Endothelial cell of umbilical vein (primary cell): ENCODE data around the gene BLTP2. TPM values are rescaled to one million over a fixed set of nuclear protein-coding genes. Genes with fewer than 3 reads are reported as not detected.
A peak's percentile ranks its signal among the peaks of the same experiment; 100 is the strongest.

Source experiments
- BruUV-seq: library from RNA; stranded (reverse); fragments of 400-500 nt; replicated peaks from 2 replicates; lab custom pipeline; 2021; lab: Mats Ljungman, UMichigan
- CTCF ChIA-PET: fragments of 300-600, 350-600 bp; sonication (Branson Sonifier 250); formaldehyde crosslinking; loops from one replicate; lab custom pipeline; 2021; ENCODE audit warnings: antibody characterized with exemption, inconsistent platforms; lab: Charles Lee
- POLR2A ChIA-PET: fragments of 300-600, 350-600 bp; sonication (Branson Sonifier 250); formaldehyde crosslinking; loops from one replicate; lab custom pipeline; 2021; ENCODE audit warnings: antibody characterized with exemption, inconsistent platforms; lab: Charles Lee
- DNase-seq: peaks from one replicate; pipeline ENCODE4 v3.0.0-alpha.2; 2011; ENCODE audit warnings: low read depth, low spot score
- FAIRE-seq: peaks from 2 replicates; lab custom pipeline; 2011; peaks lifted over from hg19 to GRCh38; lab: Jason Lieb, UNC
- H2AFZ ChIP-seq: 2 replicates; pipeline ENCODE4 v1.6.0; 2012; ENCODE audit warnings: low read depth, low read length, control low read depth, inconsistent platforms
- H3K27ac ChIP-seq: 2 replicates; pipeline ENCODE4 v1.5.1; 2011; ENCODE audit warnings: low read depth, mild to moderate bottlenecking, control low read depth, low read length, moderate library complexity; ENCODE audit not compliant: insufficient read depth
- H3K27me3 ChIP-seq, 2 experiments: 2 replicates each; pipeline versions ENCODE4 v1.6.0 to v1.6.1; 2011; ENCODE audit warnings: low read length in 2 of 2, mixed read lengths in 1 of 2; ENCODE audit not compliant: control insufficient read depth in 2 of 2, insufficient read depth in 2 of 2
- H3K36me3 ChIP-seq, 2 experiments: 2 replicates in 1 of 2; 3 replicates in 1 of 2; pipeline ENCODE4 v1.5.1; 2011; ENCODE audit warnings: low read length in 2 of 2, mild to moderate bottlenecking in 1 of 2, moderate library complexity in 1 of 2; ENCODE audit not compliant: control insufficient read depth in 2 of 2, insufficient read depth in 2 of 2; ENCODE audit errors: extremely low read depth in 1 of 2
- H3K4me1 ChIP-seq: 3 replicates; pipeline ENCODE4 v1.5.1; 2011; ENCODE audit warnings: mild to moderate bottlenecking, low read length; ENCODE audit not compliant: control insufficient read depth, insufficient read depth; ENCODE audit errors: extremely low read depth
- H3K4me2 ChIP-seq: 2 replicates; pipeline ENCODE4 v1.6.1; 2011; ENCODE audit warnings: low read length, control low read depth, mixed read lengths; ENCODE audit not compliant: insufficient read depth
- H3K4me3 ChIP-seq, 3 experiments: fragments of 200-600 bp in 1 of 3; sonication (generic), shearing (Covaris generic) in 1 of 3; replicated peaks in 1 of 3; 2 replicates each; pipeline ENCODE4 v1.5.1; 2011 to 2016; ENCODE audit warnings: control low read depth in 3 of 3, low read length in 3 of 3, mild to moderate bottlenecking in 2 of 3, inconsistent platforms in 1 of 3, low read depth in 1 of 3, moderate library complexity in 1 of 3; ENCODE audit not compliant: insufficient read depth in 1 of 3
- H3K79me2 ChIP-seq: 2 replicates; pipeline ENCODE4 v1.6.0; 2012; ENCODE audit warnings: low read length, inconsistent platforms; ENCODE audit not compliant: control insufficient read depth, insufficient read depth
- H3K9ac ChIP-seq: replicated peaks from 2 replicates; pipeline ENCODE3; 2011; ENCODE audit warnings: low read length, control low read depth; ENCODE audit not compliant: insufficient read depth; ENCODE audit errors: extremely low read depth
- H3K9me1 ChIP-seq: replicated peaks from 3 replicates; pipeline ENCODE4 v1.6.0; 2011; ENCODE audit warnings: mild to moderate bottlenecking, low read length; ENCODE audit not compliant: control insufficient read depth, insufficient read depth; ENCODE audit errors: extremely low read depth
- H3K9me3 ChIP-seq: replicated peaks from 2 replicates; pipeline ENCODE4 v1.5.1; 2012; ENCODE audit warnings: low read length, inconsistent platforms; ENCODE audit not compliant: control insufficient read depth, insufficient read depth
- H4K20me1 ChIP-seq: replicated peaks from 2 replicates; pipeline ENCODE3; 2011; ENCODE audit warnings: mild to moderate bottlenecking, low read length; ENCODE audit not compliant: control insufficient read depth, insufficient read depth; ENCODE audit errors: extremely low read depth
- CTCF ChIP-seq, 2 donors: IDR thresholded peaks; 1 replicate in 1 of 2; 2 replicates in 1 of 2; pipeline ENCODE4 v1.5.1; 2011; ENCODE audit warnings: low read length in 2 of 2, mild to moderate bottlenecking in 2 of 2, moderate library complexity in 2 of 2, control low read depth in 1 of 2, inconsistent platforms in 1 of 2, low read depth in 1 of 2; ENCODE audit not compliant: insufficient read depth in 1 of 2; ENCODE audit errors: extremely low read depth in 1 of 2
- EZH2 ChIP-seq: IDR thresholded peaks from 2 replicates; pipeline ENCODE4 v1.6.1; 2012; ENCODE audit warnings: borderline replicate concordance, low read depth, mild to moderate bottlenecking, moderate library complexity, low read length, inconsistent platforms; ENCODE audit not compliant: severe bottlenecking
- FOS ChIP-seq: IDR thresholded peaks from 2 replicates; pipeline ENCODE4 v1.6.1; 2011; ENCODE audit warnings: mild to moderate bottlenecking, low read length, moderate library complexity, borderline replicate concordance; ENCODE audit not compliant: insufficient read depth
- JUN ChIP-seq: IDR thresholded peaks from 2 replicates; pipeline ENCODE4 v1.6.1; 2011; ENCODE audit warnings: borderline replicate concordance, low read depth; ENCODE audit not compliant: insufficient read length, insufficient read depth
- MAX ChIP-seq: IDR thresholded peaks from 2 replicates; pipeline ENCODE4 v1.6.1; 2011; ENCODE audit not compliant: insufficient read depth, insufficient read length
- MYC ChIP-seq: IDR thresholded peaks from one replicate; pipeline ENCODE4 v1.6.1; 2011; ENCODE audit warnings: mild to moderate bottlenecking, low read depth, low read length
- POLR2AphosphoS5 ChIP-seq: IDR thresholded peaks from 2 replicates; pipeline ENCODE4 v1.6.1; 2012; ENCODE audit warnings: low read depth, mild to moderate bottlenecking, control low read depth, low read length, moderate library complexity; ENCODE audit not compliant: insufficient read depth
- dilution Hi-C: fragments of 300-500 bp; cut with MboI; formaldehyde crosslinking; loops from one replicate; pipeline ENCODE4 v1.15.0; 2019; ENCODE audit warnings: low sequenced_read_pairs; ENCODE audit not compliant: extremely low pct_ligation_motif_present
- intact Hi-C: fragments of 100-400 bp; cut with micrococcal nuclease; formaldehyde crosslinking; loops from one replicate; pipeline ENCODE4 v1.10.0; 2022
- polyA plus RNA-seq, 4 experiments: library from polyadenylated mRNA; depleted of rRNA in 3 of 4; stranded (reverse) in 3 of 4; unstranded in 1 of 4; fragments of >200 nt; gene quantifications; 2 replicates each; pipeline versions ENCODE4 v1.2.1 to v1.2.3, GENCODE V29; 2011 to 2012; ENCODE audit warnings: missing spikeins in 1 of 4
- total RNA-seq: library from RNA; stranded (reverse); gene quantifications from 2 replicates; pipeline ENCODE4 v1.2.3, GENCODE V29; 2021

The BLTP2 gene
- total and polyA plus RNA-seq, 2 donors (not counting 3 experiments of a cell fraction or from before 2014, with no cell fraction given), result 91.4 to 164 TPM

- no peak overlapping the region for H3K27ac ChIP-seq
- peaks cover 78% of the 10 kb centered on the region for H3K79me2 ChIP-seq
- FAIRE-seq (no peak), DNase-seq (no peak)
- H3K9me1 ChIP-seq, result no peaks in the 10 kb centered on the region
- dilution Hi-C loops, result no loop called here
- H3K27me3 ChIP-seq, result no peaks in the 10 kb centered on the region
- H3K4me1 ChIP-seq, result peaks cover 8% of the 10 kb centered on the region
- ChIA-PET POLR2A (no interaction called here), CTCF (interaction anchor here (4.1 kb wide), 1 partner anchor 16 kb away, joined by 49 read pairs; no protein-coding TSS in a partner anchor)
- BruUV-seq, result no TSS peak
- intact Hi-C loops, result loop anchor here (2.0 to 5.0 kb wide), 2 partner anchors 17 to 49 kb away; partner anchors contain the start of gene PROCA1
- no peaks in the 10 kb centered on the region for H4K20me1 ChIP-seq
- H3K9ac ChIP-seq, result no peak overlapping the region
- peaks cover 0 to 2% of the 10 kb centered on the region in 2 experiments for H3K36me3 ChIP-seq
- no peak overlapping the region for H3K4me2 ChIP-seq
- no peaks in the 10 kb centered on the region for H3K9me3 ChIP-seq
- no peak overlapping the region for H2AFZ ChIP-seq
- no peak for TF ChIP-seq MYC
- TF ChIP-seq EZH2, result no peak
- TF ChIP-seq POLR2AphosphoS5, result no peak
- no peak for TF ChIP-seq CTCF (IDR thresholded peaks at IDR 0.05; ENCODE audit: extremely low read depth in 1 of 2, insufficient read depth in 1 of 2, low read depth in 1 of 2, low read length in 2 of 2)
- H3K4me3 ChIP-seq, result no peak overlapping the region
Measured at GRCh38 chr17:28663723-28664122, 18.8 kb upstream of the BLTP2 start.

GRCh38 chr17:28662527-28662829 is 17.5 kb upstream of the BLTP2 start:
- H2AFZ ChIP-seq, result peak overlapping the region; percentile 85
- dilution Hi-C loops, result no loop called here
- TSS peak; percentile 37 for BruUV-seq
- H3K79me2 ChIP-seq, result peaks cover 71% of the 10 kb centered on the region
- no peaks in the 10 kb centered on the region for H3K9me1 ChIP-seq
- POLR2A ChIA-PET, result interaction anchor here (0.7 kb wide), 1 partner anchor 15 kb away, joined by 3 read pairs; no protein-coding TSS in a partner anchor
- intact Hi-C loops, result loop anchor here (2.0 to 5.0 kb wide), 2 partner anchors 16 to 50 kb away; partner anchors contain the start of gene PROCA1
- peak overlapping the region; percentile 75 to 95 (median 82) for H3K4me3 ChIP-seq
- no peaks in the 10 kb centered on the region for H3K27me3 ChIP-seq
- no peaks in the 10 kb centered on the region for H3K9me3 ChIP-seq
- FAIRE-seq, result no peak
- CTCF ChIA-PET, result interaction anchor here (0.9 to 4.1 kb wide), 3 partner anchors 9 to 18 kb away, joined by 3 to 49 read pairs (median 13); partner anchors contain the start of gene BLTP2
- DNase-seq, result no peak
- TF ChIP-seq FOS (no peak), JUN (no peak), MAX (no peak), POLR2AphosphoS5 (no peak)
- peaks cover 0 to 2% of the 10 kb centered on the region in 2 experiments for H3K36me3 ChIP-seq
- peak overlapping the region; percentile 79 for H3K27ac ChIP-seq
- H4K20me1 ChIP-seq, result no peaks in the 10 kb centered on the region
- peak overlapping the region; percentile 97 for H3K9ac ChIP-seq
- H3K4me1 ChIP-seq, result peaks cover 8% of the 10 kb centered on the region
- H3K4me2 ChIP-seq, result peak overlapping the region; percentile 93
